SK-N-DZ (cell line): Measurements from ENCODE around the gene PHF12.
A peak's percentile ranks its signal among the peaks of the same experiment; 100 is the strongest.
"Not testable (repeated sequence)": the region's sequence is repeated elsewhere in the genome, so short reads cannot be mapped to it uniquely, and the experiment has no call there.

Experiments
- DNase-seq: peaks from one replicate; pipeline ENCODE4 v3.0.0-alpha.2; 2015; ENCODE audit warnings: low spot score

The PHF12 gene

DNA sequence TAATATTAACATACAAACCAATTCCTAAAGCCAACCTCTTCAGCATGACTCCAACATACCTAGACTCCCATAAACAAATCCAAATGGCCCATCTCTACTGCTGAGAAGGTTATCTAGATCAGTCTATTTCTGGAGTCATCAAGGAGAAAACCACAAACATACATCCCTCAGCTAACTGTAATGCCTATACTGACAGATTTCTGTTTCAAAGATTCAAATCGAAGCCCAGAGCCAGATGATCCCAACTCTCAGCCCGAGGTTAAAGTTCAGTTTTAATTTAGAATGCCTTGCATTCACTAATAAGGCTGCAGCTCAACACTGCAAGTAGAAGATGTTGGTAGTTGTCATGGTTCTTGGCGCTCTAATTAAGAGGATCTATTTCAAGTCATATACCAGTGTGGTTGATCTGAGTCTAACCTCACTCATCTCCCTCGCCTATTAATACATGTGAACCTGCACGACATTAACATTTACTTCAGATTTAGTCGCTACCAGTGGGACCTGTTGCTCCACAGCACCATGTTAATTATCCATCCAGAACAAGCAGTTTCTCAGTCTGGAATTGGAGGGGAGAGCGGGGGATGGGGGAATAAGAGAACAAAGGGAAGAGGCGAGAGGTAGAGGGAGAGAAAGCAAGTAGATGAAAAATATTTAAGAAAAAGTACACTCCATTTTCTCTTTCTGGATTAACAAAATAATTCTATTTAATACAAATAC is 15.4 kb downstream of the PHF12 start:
- DNase-seq = no peak

DNA sequence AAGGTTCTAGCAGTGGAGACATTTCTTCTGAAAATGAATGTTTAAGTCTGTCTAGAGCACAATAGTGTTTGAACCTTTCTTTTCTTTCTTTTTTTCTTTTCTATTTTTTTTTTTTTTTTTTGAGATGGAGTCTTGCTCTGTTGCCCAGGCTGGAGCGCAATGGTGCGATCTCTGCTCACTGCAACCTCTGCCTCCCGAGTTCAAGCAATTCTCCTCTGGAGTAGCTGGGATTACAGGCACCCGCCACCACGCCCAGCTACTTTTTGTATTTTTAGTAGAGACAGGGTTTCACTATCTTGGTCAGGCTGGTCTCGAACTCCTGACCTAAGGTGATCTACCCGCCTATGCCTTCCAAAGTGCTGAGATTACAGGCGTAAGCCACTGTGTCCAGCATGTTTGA is 16.8 kb downstream of the PHF12 start:
- not testable (repeated sequence) for DNase-seq

DNA sequence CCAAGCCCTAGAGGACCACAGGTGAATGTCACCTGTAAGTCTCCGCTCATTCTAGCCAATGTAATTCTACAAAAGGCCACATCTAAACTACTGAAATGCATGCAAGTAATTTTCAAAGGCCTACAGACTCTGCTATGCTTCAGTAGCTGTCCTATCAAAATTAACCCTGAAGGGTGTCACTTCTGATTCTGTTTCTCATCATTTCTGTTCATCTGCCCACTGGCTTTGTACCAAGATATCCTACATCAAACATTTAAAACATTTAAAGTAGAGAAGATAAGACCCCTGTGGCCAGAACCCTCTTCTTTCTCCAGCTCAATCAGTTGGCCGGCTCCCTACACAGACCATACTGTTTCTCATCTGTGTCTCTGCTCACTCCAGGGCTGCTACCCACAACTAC is 21.5 kb downstream of the PHF12 start:
- peak; percentile 91 for DNase-seq

DNA sequence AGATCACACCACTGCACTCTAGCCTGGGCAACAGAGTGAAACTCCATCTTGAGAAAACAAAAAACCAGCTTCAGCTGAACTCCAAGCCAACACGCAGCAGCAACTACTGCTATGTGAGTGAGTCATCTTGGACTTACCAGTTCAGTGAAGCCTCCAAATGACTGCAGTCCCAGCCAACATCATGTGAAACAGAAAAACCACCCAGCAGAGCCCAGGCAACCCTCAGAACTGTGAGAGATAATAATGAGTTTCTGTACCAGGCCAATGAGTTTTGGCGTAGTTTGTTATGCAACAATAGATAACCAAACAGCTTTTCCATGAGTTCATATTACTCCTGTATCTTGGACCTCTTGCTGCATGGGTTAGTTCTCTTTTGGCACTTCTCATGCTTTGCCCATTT is 23.3 kb downstream of the PHF12 start:
- DNase-seq = no peak

DNA sequence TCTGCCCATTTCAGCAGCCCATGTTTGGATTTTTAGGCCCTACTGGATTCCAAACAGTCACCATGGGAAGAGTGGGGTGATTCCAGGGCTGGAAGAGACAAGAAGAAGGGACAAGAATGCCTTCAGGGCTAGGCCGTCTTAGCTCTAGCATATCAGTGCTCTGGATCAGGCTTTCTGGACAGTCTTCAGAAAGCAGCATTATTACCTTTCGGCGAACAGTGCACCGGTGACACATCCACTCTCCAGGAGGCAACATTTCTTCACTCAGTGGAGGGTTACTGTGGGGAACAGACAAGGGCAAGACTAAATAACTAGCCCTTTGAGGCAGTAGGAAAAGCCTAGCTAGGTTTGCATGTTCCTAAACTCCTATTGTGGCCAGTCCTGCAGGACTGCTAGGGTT is 24.5 kb downstream of the PHF12 start:
- DNase-seq = no peak

DNA sequence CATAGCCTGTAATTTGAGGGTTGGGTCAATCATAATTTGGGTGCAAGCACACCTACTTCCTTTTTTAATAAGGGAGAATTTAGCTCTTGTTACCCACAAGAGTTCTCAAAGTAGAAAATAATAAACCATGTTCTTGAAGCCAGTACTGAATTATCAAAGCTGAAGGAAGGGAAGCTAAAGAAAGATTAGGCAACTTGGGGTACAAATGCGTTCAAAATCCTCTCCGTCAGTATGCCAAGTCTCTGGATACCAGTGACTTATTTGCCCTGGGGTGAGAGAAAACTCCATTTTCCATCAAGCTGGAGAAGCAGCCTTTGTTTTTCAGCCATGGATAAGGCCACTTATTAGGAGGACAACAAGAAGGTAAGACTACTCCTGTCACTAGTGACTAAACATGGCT is 25.0 kb downstream of the PHF12 start:
- no peak for DNase-seq

DNA sequence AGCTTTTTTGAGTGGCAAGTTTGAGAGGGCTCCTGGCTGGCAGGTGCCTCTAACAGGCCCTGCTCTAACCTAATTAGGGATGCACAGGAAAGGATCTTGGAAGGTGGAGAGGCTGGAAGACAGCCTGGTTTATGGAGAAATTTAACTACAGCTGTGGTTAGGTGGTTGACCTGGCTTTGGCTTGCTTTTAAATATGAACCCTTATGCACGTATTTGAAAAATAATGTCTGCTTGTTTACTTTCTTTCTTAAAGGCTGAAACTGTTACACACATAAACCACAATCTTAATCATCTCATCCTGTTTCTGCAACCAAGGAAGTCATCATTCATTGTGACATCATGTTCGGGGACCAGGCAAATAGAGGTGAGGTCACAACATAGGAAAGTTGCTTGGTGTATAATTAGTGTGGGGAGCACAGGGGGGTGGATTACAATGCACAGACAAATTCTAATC is 25.4 kb downstream of the PHF12 start:
- DNase-seq = peak; percentile 72

DNA sequence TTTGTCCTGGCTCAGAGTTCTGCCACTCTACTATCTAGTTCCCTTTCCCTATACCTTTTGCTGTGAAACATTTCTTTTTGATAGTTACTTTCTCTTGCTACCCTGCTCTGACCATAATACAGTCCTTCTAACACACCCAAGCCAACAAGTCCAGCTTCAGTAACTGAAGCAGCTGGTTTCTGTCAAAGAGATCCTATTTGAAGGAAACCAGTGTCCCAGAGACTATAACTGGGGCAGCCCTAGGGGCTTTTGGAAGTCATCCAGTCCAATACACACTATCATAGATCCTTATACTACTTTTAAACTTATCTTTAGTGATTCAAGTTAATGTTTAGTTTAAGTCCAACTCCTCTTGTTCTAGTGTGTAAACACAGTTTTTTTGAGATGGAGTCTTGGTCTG is 31.1 kb downstream of the PHF12 start:
- no peak for DNase-seq

DNA sequence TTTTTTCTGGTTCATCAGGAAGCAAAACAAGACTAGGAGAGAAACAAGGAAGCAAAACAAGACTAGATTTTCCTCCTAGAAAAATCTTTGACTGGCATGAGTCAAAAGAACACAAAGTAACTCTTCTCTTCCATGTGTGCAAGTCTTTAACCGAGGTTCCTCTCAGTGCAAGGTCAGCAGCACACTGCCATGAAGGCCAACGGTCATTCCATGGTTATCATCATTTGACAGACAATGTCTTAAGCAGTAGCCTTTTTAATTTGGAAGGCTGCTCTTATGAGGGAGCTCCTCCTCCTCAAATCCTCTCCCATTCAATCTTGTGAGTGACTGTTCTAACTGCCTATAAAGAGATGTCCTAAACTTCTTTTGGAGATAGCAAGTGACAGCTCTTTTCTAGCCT is 33.0 kb downstream of the PHF12 start:
- no peak for DNase-seq

DNA sequence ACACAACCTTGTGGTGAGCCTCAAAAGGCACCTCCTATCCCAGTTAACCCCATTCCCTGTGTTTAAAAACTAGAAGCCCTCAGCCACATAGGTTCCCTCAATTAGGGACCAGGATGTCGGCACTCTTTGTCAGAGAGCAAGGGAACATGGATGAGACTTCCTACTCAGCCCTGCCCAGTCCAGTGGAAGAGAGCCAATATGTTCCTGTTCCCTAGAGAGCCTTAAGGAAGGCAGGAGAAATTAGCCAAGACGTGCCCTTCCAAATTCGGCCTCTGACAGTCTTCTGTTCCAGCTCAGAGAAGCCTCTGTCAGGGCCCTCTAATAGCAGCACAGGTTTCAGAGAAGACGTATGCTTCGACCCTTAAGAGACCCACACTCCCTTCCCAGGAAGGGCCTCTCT is 33.9 kb downstream of the PHF12 start:
- no peak for DNase-seq

DNA sequence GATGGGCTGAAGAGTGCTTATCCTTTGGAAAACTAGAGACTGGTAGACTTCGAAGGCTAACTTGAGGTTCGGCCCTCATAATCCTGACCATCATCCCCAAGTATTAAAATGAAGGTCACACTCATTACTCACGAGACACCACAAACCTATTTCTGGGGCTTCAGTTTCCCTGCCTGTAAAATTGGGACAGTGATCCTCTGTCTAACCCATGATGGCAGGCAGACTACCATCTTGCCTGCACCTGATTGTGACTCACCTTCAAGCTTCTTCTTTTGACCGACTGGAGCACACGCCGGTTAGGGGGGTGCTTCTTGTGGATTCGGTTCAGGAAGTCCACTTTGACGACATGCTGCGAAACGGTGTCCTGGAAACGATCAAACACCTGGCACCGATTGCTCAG is 34.3 kb downstream of the PHF12 start:
- DNase-seq = no peak

DNA sequence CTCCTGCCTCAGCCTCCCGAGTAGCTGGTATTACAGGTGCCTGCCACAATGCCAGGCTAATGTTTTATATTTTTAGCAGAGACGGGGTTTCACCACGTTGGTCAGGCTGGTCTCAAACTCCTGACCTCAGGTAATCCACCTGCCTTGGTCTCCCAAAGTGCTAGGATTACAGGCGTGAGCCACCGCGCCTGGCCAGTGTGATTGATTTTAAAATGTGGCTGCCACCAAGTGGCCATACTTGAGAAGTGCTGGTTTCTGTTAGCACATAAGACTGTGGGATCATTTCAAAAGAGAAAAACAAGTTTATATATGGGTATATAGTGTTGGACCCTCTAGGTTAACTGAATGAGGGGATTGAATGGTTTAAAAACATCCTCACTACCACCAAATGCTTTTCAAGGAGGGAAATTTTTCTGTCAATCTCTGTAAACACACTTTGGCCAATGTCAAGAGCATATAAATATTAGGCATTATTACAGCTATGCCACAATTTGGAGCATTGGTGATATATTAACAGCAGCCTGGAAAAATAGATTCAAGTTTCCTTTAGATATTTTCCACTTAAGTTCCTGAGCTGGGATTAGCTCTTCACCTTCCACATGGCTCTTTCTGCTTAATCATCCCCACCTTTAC is 34.9 kb downstream of the PHF12 start:
- DNase-seq = peak; percentile 51

DNA sequence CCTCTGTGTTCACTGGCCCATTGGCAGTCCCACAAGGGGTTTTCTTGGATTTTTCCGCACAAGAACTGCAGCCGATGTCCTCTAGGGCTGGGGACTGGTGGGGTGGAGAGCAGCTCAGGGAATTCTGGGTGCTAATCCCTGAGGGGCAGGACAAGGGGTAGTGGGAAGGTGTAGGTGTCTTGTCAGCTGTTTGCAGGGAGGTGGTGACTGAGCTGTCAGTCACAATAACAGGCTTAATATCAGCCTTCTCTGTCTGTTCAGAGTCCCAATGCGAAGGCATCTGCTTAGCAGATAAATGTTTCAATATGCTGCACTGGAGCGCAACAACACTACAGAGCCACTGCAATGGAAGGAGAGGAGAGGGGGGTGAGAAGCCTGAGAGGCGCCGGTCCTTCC is 38.4 kb downstream of the PHF12 start:
- no peak for DNase-seq

DNA sequence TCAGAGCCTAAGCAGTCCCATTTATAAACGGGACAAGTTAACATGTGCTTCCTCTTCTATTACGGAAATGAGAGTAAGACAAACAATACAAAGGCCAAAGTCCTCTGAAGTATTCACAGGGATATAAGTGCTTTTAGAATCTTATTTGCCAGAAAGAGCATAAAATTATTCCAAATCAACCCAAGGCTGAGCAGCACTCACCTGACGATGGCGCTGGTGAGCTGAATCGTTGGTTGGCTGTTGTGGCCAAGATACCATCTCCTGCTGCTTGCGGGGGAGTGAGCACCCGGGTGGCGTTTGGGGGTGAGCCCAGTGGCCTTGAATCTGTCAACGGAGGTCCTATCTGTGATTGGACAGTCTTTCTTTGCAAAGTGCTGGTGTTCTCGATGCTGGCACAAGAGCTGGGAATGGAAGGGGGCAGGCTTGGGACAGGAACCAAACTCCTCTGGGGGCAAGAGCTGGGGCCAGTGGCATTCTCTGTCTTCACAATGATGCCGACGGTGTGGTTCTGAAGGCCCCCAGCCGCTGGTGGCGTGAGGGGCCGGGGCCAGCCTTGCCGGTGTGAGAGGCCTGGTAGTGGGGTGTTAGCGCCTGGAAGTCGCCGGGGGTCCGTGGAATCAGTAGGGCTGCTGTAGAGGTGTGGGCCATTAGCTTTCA is 38.9 kb downstream of the PHF12 start:
- no peak for DNase-seq

DNA sequence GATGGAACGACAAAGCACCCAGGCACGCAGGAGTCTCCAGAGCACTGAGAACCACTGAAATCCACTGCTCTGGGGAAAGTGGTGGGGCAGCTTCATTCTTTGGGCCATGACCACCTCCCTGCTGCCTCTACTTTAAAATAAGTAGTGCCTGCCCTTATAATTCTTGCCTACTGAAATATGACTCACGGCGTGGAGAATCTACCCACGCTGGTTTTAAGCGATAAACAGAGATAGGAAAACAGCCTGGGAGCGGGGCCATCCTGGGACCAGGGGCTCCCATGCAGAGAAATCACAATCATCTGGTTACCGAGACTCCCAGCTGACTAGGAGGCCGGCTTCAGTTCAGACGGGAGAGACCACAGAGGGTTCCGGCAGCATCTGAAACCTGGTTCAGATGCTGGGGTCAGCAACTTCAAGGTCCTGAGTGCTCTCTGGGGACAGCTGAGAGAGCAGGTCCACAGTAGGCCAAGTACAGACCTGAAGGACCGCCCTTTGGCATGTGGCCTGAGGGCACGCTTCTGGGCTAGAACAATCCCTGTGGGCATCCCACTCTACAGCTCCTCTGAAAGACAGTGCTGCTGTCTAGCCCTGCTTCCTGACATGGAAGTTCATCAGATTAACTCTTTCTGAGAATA is 39.8 kb downstream of the PHF12 start:
- DNase-seq = no peak

DNA sequence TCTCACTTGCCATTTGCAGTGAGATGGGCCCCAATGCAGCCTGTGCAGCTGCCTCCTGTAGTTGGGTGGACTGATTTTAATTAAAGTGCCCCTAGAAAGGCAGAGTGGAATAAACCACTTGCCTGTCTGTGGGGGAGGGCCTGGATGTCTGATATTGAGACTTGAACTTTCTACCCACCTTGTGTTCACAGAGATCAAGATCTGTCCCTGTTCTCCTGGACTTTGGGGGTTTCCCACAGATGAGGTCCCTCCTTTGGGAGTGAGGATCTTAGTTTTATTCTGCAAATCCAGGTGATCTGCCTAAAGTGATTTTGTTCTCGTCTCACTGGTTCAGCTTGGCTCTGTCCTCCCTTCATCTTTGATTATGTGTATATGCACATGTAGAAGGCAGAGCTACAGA is 40.8 kb downstream of the PHF12 start:
- no peak for DNase-seq

DNA sequence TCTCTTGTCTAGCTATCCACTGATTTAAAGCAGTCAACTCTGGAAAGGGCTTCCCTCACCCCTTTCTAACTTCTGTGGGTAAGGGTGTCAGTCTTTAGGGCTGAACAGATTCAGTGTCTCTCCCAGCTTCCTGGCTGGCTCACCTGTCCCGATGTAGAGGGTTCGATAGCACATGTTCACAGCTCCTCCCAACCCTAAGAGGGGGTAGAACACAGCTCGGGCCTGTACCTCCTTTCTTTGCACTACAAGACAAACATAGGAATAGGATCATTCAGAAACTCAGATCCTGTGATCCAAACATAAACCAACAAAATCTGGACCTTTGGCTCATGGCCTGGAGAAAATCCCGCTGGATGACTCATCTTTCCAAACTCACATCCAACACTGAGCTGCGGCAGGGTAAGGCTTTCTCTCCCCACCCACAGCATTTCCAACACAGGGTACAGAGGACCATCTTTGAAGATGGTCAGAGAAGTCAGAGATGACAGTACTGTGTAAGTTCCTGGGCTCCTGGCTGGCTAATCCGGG is 42.6 kb downstream of the PHF12 start:
- no peak for DNase-seq

DNA sequence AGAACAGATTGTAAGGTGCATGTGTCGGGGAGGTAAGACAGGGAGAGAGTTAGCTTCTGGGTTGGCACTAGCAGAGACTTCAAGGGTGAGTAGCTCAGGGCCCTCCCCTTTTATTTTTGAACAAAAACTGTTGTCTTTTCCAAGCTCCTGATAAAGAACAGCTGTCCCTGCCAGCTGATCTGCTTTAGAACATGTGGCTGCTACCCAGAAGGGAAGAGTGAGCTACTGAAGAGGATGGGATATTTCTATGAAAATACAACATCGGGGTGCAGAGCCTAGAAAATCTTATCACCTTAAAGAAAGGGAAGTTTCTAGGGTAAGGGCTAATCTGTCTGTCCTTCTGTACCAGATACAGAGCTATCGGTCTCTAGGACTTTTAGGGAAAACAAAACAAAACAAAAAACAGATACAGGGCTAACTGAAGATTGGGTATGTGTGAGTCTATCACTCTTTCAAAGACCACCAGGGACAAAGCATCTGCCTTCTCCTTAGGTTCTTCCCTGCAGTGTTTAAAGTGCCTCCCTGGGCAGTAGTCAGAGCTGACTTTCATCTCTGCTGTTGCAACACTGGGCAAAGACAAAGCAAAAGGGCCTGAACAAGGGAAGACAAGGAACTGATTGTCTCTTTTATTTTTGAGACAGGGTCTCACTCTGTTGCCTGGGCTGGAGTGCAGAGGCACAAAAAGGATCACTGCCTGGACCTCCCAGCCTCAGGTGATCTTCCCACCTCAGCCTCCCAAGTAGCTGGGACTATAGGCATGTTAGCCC is 43.4 kb downstream of the PHF12 start:
- no peak for DNase-seq

DNA sequence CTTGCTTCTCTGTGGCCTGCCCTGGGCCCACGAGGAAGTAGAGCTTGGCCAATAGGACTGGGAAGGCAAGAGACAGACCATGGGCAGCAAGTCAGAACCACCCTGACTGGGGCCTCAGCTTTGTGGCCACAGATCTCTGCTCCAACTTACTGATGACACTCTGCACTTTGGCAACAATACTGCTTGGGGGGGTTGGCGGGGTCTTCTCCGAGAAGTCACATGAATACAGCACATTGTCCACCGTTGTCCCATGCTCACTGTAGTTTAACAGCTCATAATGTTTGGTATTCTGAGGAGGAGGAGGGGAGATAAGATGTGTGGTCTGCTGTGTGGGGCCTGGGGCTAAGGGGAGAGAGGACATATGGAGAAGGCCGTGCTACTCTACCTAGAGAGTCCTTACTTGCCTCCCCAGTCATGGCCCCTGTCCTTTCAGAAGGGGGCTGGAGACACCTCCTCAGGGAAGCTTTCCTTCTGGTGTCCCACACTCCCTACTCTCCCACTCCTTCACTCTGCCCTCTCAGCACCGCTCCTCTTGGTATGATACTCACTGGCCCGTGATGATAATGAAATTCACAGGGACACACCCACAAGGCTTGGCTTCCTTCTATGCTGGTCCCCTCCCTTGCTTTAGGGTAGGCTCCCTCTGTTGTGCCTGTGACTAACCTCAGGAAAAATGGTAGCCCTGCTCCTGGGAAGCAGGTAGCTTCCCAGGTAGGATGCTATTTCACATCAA is 44.4 kb downstream of the PHF12 start:
- no peak for DNase-seq

DNA sequence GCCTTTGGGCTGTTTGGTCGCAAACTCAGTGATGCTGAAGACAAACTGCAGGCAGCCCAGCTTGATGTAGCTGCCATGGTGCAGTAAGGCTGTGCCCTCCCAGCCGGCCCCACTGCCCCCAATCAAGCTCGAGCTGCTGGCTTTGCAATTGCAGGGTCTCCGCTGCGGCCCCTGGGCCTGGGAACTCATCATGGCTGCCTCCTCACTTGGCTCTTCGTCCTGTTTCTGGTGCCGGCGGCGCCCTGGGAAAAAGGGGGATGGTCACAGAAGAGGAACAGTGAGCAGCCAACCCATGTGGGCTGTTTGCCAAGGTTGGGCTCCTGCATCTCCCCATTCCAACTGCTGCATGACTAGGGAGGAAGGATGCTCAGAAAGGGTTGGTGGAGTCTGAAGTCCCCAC is 45.0 kb downstream of the PHF12 start:
- DNase-seq = no peak

DNA sequence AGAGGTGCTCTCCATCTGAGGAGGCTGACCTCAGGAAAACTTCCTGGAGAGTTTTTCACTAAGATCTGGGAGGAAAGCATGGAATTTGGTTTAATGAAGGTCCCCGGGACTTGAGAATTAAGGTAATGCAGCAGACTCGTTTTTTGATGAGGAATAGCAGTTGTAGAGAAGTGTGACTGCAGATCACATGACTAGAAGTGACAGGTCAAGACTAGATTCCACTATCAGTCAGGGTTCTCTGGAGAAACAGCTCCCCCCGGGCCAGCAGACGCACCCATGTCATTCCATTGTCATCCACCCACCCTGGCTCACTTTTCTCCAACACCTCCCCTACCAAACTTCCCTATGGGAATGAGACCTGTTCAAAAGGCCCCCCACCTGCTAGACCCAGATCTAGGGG is 46.5 kb downstream of the PHF12 start:
- DNase-seq = no peak
